ENCODE measurements around the gene AGO3.

DNA sequence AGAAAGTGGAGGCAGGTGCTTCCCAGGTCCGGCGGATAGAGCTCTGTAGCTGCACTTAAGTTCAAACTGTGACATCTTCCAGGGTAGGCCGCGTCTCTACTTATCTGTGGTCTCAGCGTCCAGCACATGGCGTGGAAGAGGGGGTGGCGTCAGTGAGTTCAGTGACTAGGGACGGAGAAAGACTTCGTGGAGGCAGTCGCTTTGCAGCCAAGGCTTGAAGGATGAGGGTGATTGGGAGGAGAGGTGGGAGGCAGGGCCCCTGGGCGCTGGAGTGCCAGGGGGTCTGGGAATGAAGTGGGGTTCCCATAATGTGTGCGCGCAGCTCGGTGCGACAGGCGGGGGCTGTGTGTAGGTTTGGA lies 48.3 kb upstream of the AGO3 start:
- TF ChIP-seq POLR2AphosphoS5 (IDR thresholded peaks at IDR 0.05; ENCODE audit: low read depth) (no peak), EZH2 (IDR thresholded peaks at IDR 0.05; ENCODE audit: low read depth, unreplicated experiment) (no peak)
- TF ChIP-seq, protein P1, sequence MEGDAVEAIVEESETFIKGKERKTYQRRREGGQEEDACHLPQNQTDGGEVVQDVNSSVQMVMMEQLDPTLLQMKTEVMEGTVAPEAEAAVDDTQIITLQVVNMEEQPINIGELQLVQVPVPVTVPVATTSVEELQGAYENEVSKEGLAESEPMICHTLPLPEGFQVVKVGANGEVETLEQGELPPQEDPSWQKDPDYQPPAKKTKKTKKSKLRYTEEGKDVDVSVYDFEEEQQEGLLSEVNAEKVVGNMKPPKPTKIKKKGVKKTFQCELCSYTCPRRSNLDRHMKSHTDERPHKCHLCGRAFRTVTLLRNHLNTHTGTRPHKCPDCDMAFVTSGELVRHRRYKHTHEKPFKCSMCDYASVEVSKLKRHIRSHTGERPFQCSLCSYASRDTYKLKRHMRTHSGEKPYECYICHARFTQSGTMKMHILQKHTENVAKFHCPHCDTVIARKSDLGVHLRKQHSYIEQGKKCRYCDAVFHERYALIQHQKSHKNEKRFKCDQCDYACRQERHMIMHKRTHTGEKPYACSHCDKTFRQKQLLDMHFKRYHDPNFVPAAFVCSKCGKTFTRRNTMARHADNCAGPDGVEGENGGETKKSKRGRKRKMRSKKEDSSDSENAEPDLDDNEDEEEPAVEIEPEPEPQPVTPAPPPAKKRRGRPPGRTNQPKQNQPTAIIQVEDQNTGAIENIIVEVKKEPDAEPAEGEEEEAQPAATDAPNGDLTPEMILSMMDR (conservative IDR thresholded peaks at IDR 0.05; ENCODE audit: low read depth in 2 of 2), result no peak
